BLaER1 (cell line): ENCODE measurements around the gene HOXB7.

Source experiments
- H3K27ac ChIP-seq: shearing (Covaris generic); formaldehyde crosslinking; 2 replicates; pipeline ENCODE4 v1.8.1; 2022
- H3K27me3 ChIP-seq: shearing (Covaris generic); formaldehyde crosslinking; 2 replicates; pipeline ENCODE4 v1.8.1; 2022
- H3K36me3 ChIP-seq: shearing (Covaris generic); formaldehyde crosslinking; 2 replicates; pipeline ENCODE4 v1.8.1; 2022
- H3K4me1 ChIP-seq: shearing (Covaris generic); formaldehyde crosslinking; 2 replicates; pipeline ENCODE4 v1.8.1; 2022
- H3K4me2 ChIP-seq: shearing (Covaris generic); formaldehyde crosslinking; 2 replicates; pipeline ENCODE4 v1.8.1; 2022
- H3K4me3 ChIP-seq: shearing (Covaris generic); formaldehyde crosslinking; 2 replicates; pipeline ENCODE4 v1.8.1; 2022
- H3K9ac ChIP-seq: shearing (Covaris generic); formaldehyde crosslinking; 2 replicates; pipeline ENCODE4 v1.8.1; 2022
- H3K9me3 ChIP-seq: shearing (Covaris generic); formaldehyde crosslinking; 2 replicates; pipeline ENCODE4 v1.8.1; 2022
- H4K20me1 ChIP-seq: shearing (Covaris generic); formaldehyde crosslinking; 2 replicates; pipeline ENCODE4 v1.8.1; 2022
- Cebpa-rat ChIP-seq: shearing (Covaris generic); IDR thresholded peaks from 2 replicates; pipeline ENCODE4 v1.8.1; 2022

The HOXB7 gene

DNA sequence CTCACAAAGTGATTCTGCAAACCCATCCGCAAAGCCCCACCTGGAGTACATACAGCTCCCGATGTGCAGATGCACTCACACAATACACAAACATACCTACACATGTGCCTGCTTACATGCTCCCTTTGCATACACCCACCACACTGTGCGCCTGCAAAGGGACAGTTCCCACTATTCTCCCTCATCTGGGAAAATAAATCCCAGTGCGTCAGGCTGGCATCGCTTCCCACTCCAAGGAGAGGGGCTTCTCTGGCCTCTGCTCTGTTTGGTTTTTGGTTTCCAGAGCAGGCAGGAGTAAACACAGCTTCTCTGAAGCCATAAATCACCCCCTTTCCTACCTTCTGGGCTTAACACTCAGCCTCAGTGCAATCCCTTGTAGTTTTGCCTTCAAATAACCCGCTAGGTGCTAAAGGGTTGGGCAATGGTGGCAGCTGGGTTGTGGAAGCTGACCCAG is 47.4 kb downstream of the HOXB7 start:
- H3K27me3 ChIP-seq, result peaks cover 99% of the 10 kb centered on the region
- H3K27ac ChIP-seq, result no peak overlapping the region
- no peak overlapping the region for H3K9ac ChIP-seq
- no peak for TF ChIP-seq Cebpa-rat
- H3K36me3 ChIP-seq, result no peaks in the 10 kb centered on the region
- H3K4me1 ChIP-seq, result no peaks in the 10 kb centered on the region
- no peaks in the 10 kb centered on the region for H3K9me3 ChIP-seq
- H3K4me2 ChIP-seq, result no peak overlapping the region
- H3K4me3 ChIP-seq, result no peak overlapping the region
- peaks cover 76% of the 10 kb centered on the region; the same call in 1 of the 2 replicates for H4K20me1 ChIP-seq

DNA sequence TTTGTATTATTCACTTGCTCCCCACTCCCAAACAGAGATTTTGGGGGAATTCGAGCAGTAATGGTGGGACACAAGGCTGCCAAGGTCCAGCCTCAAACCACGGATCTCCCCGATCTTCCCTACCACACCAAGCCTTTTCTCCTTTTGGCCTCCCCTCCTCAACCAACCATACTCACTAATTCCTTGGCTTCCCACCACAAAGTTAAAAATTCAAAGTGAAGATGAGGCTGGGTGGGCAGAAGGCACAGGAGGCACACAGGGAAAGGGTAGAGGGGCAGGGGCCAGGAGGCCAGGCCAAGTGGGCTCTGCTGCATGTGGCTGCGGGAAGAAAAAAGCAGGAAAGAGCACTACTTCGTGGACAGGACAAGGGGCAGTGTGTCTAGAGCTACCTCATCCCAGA is 47.9 kb downstream of the HOXB7 start:
- H3K4me1 ChIP-seq, result no peaks in the 10 kb centered on the region
- H3K36me3 ChIP-seq, result no peaks in the 10 kb centered on the region
- H3K9me3 ChIP-seq, result no peaks in the 10 kb centered on the region
- no peak overlapping the region for H3K4me3 ChIP-seq
- peaks cover 99% of the 10 kb centered on the region for H3K27me3 ChIP-seq
- H4K20me1 ChIP-seq, result peaks cover 76% of the 10 kb centered on the region; the same call in 1 of the 2 replicates
- no peak for TF ChIP-seq Cebpa-rat
- no peak overlapping the region for H3K4me2 ChIP-seq
- H3K9ac ChIP-seq, result no peak overlapping the region
- no peak overlapping the region for H3K27ac ChIP-seq

DNA sequence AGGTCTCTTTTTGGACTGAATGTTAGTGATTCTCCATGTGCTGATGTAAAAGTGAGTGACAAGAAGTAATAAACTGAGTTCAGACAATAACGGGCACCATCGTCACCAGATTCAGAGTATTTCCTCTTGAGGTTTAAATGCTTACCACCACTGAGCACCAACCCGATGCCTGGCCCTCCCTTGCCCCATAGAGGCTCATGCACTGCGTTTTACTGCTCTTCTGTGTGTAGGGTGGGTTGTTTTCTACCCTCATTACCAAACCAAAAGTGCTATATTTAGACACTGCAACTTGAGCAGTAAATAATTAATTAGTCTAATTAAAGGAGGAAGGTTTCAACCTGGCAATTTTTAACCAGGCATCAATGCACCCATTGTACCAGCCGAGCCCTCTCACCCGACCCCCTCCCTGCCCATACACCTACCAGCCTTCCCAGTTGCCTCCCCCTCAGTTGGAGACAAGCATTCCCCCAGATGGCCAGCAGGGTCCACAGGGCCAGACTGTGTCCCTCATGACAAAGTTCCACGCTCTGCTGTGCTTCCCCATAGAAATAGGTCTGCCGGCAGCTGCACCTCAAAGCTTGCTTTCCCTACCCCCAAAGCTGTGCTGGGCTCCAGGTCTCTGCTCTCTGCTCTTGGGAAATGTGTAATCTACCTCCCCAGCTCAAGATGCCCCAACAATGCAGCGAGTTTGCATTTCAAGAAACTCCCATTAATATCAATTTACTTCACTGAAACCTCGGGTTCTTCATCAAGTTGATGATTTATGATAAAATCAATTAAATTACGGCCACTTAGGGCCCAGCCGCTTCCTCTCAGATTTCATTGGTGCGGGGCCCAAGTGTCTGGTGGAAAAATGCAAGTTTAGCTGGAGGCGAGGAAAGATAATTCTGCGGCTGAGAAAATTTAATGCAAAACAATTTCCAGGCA is 48.7 kb downstream of the HOXB7 start:
- Histone ChIP-seq H3K4me3 (no peak overlapping the region), H3K4me2 (no peak overlapping the region), H3K36me3 (no peaks in the 10 kb centered on the region), H3K4me1 (no peaks in the 10 kb centered on the region), H3K9ac (no peak overlapping the region), H3K27ac (no peak overlapping the region), H3K9me3 (no peaks in the 10 kb centered on the region), H3K27me3 (peaks cover 99% of the 10 kb centered on the region), H4K20me1 (peaks cover 76% of the 10 kb centered on the region; the same call in 1 of the 2 replicates)
- no peak for TF ChIP-seq Cebpa-rat

DNA sequence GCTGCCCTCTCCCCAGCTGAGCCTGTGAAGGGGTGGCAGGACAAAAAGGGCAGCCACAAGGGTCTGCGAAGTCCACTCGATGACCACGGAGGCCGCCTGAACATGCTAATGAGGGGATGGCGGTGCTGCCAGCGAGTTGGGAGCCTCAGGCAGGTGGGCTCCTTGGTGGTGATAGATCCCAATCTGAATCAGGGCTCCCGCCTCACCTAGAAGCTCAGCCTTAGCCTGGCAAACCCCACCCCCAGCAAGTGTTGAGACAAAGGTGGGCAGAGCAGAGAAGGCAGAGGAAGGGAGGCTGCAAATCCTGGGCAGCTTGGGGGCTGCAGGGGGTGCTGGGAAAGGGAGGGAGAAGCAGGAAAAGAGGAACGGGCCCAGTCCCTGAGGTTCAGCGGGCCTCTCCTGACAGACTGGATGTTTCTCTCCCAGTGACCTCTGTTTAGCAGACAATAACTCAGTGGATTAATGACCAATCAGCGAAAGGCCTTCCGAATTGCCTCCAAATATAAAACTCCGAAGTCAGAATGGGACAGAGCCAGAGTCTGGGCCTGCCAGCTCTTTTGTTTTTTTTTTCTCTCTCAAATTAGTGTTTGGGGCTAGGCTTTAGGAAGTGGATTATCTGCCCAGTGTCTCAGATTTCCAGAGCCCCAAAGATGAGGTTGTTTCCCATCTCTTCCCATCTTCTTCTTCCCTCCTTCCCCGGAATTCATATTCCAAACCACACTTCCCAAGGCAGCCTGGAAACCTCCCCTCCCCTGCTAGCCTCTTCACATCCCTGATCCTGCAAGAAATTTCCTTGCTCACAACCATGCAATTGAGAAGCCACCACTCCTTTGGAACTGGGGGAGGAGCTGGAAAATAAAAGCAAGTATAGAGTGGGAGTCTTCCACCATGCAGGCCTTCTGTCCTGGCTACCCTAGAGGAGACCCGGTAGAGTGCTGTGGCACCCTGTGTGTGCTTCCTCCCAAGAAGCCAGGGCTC is 50.7 kb downstream of the HOXB7 start:
- no peak overlapping the region for H3K27ac ChIP-seq
- H3K4me1 ChIP-seq, result no peaks in the 10 kb centered on the region
- TF ChIP-seq Cebpa-rat, result no peak
- H3K4me3 ChIP-seq, result no peak overlapping the region
- H3K9me3 ChIP-seq, result no peaks in the 10 kb centered on the region
- H4K20me1 ChIP-seq, result peaks cover 71% of the 10 kb centered on the region; the same call in 1 of the 2 replicates
- no peaks in the 10 kb centered on the region for H3K36me3 ChIP-seq
- H3K27me3 ChIP-seq, result peaks cover 99% of the 10 kb centered on the region
- H3K4me2 ChIP-seq, result no peak overlapping the region
- no peak overlapping the region for H3K9ac ChIP-seq

DNA sequence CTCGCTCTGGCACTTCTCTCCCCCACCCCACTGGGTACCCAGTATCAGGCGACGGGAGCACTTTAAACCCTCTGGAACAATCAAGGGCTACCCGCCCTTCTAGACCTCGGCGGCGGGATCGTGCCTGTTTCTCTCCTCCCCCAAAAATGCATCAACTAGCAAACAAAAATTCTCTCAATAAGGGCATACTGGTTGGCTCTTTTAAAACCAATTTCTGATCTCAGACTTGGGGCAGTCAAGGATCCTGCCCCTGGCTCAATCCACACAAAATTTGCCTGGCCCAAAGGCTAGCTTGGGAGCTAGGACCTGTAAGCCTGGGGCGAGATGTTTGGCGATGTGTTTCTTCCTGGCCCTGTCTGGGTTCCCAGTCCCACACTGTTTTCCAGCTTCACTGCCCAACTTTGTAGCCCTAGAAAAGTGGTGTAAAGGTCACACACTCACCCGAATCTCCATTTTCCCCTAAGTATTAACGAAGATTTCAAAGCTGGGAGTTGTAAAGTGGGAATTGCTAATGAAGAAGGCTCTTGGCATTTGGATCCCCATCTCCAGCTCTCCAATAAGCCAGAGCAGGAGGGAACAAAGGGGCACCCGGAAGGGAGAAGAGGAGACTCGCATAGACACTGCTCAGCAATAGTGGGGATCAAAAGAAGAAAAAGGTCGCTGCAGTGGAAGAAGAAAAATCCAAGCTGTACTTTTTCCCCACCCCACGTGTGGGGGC is 51.5 kb downstream of the HOXB7 start:
- TF ChIP-seq Cebpa-rat, result no peak
- Histone ChIP-seq H3K36me3 (no peaks in the 10 kb centered on the region), H3K27me3 (peaks cover 99% of the 10 kb centered on the region), H3K4me3 (no peak overlapping the region), H3K9ac (no peak overlapping the region), H3K9me3 (no peaks in the 10 kb centered on the region), H3K27ac (no peak overlapping the region), H3K4me1 (no peaks in the 10 kb centered on the region), H4K20me1 (peaks cover 70% of the 10 kb centered on the region), H3K4me2 (no peak overlapping the region)

DNA sequence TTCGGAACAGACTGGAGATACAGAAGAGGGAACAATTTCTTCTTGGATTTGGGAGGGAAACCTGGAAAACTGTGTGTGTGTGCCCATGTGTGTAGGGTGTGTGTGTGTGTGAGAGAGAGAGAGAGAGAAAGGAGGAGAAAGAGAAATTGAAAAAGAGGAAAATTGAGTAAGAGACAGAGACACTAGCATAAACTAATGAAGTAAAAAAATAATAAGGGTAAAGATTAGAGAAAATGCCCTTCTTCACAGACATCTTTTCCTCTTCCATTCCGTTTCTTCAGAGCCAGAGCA is 52.0 kb downstream of the HOXB7 start:
- Histone ChIP-seq H3K27ac (no peak overlapping the region), H3K9me3 (no peaks in the 10 kb centered on the region), H3K4me3 (no peak overlapping the region), H3K4me1 (no peaks in the 10 kb centered on the region), H3K36me3 (no peaks in the 10 kb centered on the region), H4K20me1 (peaks cover 75% of the 10 kb centered on the region), H3K4me2 (no peak overlapping the region), H3K27me3 (peaks cover 99% of the 10 kb centered on the region), H3K9ac (no peak overlapping the region)
- no peak for TF ChIP-seq Cebpa-rat

DNA sequence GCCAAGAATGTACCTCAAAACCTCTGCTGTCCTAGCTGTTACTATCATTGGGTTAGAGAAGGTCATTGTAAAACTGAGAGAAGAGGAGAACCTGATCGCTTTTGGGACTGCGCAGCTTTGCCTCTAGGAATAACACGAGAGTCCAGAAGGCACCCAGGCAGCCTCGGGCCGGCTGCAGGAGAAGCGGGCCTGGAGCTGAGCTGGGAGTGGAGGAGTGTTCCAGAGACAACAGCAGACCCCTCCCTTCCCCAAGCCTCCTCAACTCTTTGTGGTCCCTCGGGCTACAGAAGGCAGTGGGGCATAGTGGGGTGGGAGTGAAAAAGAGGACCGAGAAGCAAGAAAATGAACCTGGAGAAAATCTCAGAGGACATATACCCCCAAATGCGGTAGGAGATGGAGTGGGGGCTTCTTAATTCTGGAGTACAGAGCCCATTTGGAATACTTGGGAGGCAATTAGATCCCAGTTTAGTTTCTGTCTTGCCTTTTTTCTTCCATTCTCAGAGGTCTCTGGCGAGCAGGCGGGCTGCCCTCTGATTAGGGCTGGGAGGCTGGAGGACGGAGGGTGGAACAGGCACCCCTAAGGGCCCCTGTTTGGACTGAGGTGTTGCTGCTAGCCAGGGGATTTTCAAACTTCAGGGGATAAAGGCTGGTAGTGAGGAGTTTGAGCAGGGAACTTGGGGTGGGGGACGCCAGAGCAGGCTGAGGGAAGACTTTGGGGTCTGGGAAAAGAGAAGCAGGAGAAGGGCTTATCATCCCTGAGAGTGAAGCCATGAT is 52.6 kb downstream of the HOXB7 start:
- Histone ChIP-seq H3K9ac (no peak overlapping the region), H3K36me3 (no peaks in the 10 kb centered on the region)

More for the DNA sequence above, 52.6 kb downstream of the HOXB7 start:
- no peak for TF ChIP-seq Cebpa-rat
- H3K4me2 ChIP-seq, result no peak overlapping the region
- H3K27ac ChIP-seq, result no peak overlapping the region
- peaks cover 99% of the 10 kb centered on the region for H3K27me3 ChIP-seq
- H3K4me1 ChIP-seq, result no peaks in the 10 kb centered on the region
- H4K20me1 ChIP-seq, result peaks cover 76% of the 10 kb centered on the region
- no peaks in the 10 kb centered on the region for H3K9me3 ChIP-seq
- no peak overlapping the region for H3K4me3 ChIP-seq
